G401 (cell line): ENCODE results near the gene SKI. TPM values are rescaled to one million over a fixed set of nuclear protein-coding genes. Genes with fewer than 3 reads are reported as not detected.
A peak's percentile ranks its signal among the peaks of the same experiment; 100 is the strongest.

Experiments used
- DNase-seq: peaks from one replicate; pipeline ENCODE4 v3.0.0-alpha.2; 2015; ENCODE audit warnings: low spot score
- in situ Hi-C: cut with HindIII; loops from 2 replicates; pipeline ENCODE4 v1.10.0; 2016; ENCODE audit warnings: low sequenced_read_pairs, mixed read lengths
- total RNA-seq: library from RNA; depleted of rRNA; stranded (reverse); fragments of >200 nt; shearing (Covaris generic); gene quantifications from 2 replicates; pipeline ENCODE4 v1.2.3, GENCODE V29; 2014; rRNA removed

The SKI gene
- total RNA-seq, result 5.8 and 15.2 TPM in 2 replicates

DNA sequence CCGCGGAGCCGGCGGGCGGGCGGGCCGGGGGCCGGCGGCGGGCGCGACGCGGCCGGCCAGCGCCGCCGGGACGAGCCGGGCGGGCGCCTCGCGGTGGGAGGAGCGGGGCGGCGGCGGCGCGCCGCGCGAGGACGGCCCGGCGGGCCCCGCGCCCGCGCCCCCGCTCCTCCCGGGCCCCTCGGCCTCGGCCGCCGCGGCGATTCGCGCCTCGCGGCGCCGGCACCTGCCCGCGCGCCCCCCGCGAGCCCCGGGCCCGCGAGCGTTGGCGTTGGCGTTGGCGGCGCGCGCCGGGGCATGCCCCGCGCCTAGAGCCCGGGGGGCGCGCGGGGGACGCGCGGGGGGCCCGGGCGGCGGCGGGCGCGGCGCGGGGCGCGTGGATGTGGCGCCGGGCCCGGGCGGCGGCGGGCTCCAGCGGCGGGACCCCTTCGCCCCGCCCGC is at the start of gene SKI:
Gene SKI (plus strand): TSS at position 163 of the 438 bp plus-strand sequence. CDS start 448 bp downstream, outside the sequence.
- in situ Hi-C loops, result no loop called here
- no peak for DNase-seq

DNA sequence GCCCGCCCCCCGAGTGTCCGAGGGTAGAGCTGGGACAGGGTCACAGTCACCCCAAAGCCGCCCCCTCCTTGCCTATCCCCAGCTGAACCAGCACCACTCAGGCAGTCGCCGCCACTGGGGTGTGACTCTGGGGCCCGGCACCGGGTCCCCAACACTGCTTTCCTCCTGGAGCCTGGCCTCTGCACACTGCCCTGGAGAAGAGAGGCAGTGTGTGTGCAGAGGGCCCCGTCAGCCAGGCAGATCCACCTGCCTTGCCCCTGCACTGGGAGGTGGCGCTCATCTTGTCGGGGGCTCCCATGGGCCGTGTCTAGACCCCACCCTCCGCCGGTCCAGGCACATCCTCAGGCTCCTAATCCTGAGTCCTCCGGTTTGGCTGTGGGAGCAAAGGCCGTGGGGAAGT is 49.2 kb upstream of the SKI start:
- DNase-seq, result no peak
- in situ Hi-C loops, result no loop called here

- in situ Hi-C loops, result no loop called here
- DNase-seq, result peak; percentile 61
These were observed 48.7 kb upstream of the SKI start for GRCh38 chr1:2179283-2180013.

GRCh38 chr1:2180297-2181245 is 47.5 kb upstream of the SKI start:
- no peak for DNase-seq
- in situ Hi-C loops, result no loop called here

DNA sequence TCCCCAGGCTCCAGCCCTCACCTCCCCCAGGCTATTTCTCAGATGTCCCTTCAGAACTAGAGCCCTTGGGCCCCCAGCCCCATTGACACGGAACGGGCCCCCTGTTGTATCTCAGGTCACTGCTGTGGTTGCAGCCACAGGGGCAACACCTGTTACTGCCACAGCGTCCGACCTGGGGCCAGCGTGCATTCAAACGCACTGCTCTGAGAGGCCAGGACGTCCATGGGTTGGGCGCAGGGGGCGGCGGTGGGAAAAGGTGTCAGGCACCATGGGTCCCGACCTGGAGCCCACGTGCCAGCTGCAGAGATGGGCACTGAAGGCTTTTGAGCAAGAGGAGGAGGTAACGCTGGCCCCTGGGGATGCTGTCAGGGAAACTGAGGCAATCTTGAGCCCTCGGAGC is 46.8 kb upstream of the SKI start:
- DNase-seq, result no peak
- in situ Hi-C loops, result no loop called here

GRCh38 chr1:2181752-2182151 is 46.4 kb upstream of the SKI start:
- in situ Hi-C loops, result no loop called here
- no peak for DNase-seq

- DNase-seq, result no peak
- in situ Hi-C loops, result no loop called here
These were observed 45.7 kb upstream of the SKI start for GRCh38 chr1:2182376-2182775.

- in situ Hi-C loops, result no loop called here
These were observed 44.2 kb upstream of the SKI start for GRCh38 chr1:2183937-2184334.

GRCh38 chr1:2184531-2184930 is 43.6 kb upstream of the SKI start:
- DNase-seq, result no peak
- in situ Hi-C loops, result no loop called here

More at GRCh38 chr1:2183937-2184334, 44.2 kb upstream of the SKI start:
- DNase-seq, result peak; percentile 92

DNA sequence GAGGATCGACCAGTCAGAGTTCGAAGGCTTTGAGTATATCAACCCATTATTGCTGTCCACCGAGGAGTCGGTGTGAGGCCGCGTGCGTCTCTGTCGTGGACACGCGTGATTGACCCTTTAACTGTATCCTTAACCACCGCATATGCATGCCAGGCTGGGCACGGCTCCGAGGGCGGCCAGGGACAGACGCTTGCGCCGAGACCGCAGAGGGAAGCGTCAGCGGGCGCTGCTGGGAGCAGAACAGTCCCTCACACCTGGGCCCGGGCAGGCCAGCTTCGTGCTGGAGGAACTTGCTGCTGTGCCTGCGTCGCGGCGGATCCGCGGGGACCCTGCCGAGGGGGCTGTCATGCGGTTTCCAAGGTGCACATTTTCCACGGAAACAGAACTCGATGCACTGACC is 43.2 kb upstream of the SKI start:
- in situ Hi-C loops, result no loop called here
- no peak for DNase-seq

DNA sequence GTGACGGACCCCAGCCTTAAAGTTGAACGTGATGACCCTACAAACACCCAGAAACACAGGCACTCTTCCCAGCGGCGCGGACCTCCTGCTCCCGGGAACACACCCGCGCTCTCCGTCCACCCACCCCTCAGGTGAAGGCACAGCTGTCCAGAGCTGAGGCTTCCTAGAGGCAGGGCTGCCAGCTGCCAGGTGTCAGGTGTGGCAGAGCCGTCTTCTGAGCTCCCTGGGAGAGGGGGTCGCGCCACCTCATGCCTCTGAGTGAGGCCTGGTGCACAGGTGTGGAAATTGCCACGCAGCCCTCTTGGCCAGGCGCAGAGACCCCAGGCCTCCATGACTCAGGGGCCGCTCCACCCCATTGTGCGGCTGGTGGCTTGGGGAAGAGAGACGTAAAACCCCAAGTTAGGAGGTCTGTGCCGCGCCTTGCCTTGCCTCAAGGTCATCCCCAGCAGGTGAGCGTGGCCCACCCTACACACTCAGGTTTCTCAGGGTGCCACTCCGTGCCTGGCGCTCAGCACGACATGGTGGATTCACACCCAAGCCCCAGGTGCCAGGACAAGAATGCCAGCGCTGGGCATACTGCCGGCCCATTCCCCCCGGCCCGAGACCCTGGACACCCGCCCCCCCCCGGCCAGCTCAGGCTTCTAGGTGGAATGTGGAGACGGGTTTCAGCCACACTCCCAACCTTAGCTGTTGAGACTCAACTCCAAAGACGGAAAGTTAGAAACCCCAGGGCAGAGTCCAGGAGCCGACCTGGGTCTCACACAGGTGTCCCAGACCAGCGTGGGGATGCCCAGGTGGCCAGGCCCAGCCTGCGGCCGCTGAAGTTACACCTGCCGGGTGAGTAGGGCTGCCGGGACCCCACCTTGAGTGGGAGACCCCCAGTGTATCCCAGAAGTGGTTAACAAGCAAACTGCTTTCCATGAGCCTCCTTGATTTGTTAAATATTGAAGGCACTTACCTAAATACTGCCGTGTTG is 42.0 kb upstream of the SKI start:
- in situ Hi-C loops, result no loop called here
- no peak for DNase-seq

GRCh38 chr1:2186901-2187300 is 41.2 kb upstream of the SKI start:
- DNase-seq, result no peak
- in situ Hi-C loops, result no loop called here

- no peak for DNase-seq
- in situ Hi-C loops, result no loop called here
These were observed 40.5 kb upstream of the SKI start for GRCh38 chr1:2187619-2188018.

GRCh38 chr1:2188336-2188735 is 39.8 kb upstream of the SKI start:
- no peak for DNase-seq
- in situ Hi-C loops, result no loop called here

- peak; percentile 99 for DNase-seq
- in situ Hi-C loops, result no loop called here
These were observed 38.4 kb upstream of the SKI start for GRCh38 chr1:2189459-2190425.

DNA sequence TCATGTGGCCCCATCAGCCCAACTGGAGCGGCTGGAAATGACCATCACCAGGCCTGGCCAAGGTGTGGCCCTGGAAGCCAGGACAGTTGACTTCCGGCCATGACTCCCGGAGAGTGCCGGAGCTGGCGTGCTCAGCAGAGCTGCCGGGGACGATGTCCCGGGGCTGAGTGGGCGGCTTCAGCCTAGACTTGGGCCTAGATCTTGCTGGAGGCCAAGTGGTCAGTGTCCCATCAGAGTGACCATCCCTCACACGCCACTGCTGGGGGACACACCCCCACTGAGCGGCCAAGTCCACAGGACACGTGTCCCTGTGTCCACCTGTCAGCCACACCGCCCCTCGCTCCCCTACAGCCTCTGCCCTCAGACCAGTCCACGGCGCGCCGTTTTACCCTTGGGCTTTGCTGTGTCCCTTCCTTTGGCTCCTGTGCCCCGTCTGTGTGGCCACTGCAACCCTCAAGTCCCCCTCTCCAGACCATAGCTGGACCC is 37.6 kb upstream of the SKI start:
- no peak for DNase-seq
- in situ Hi-C loops, result no loop called here

GRCh38 chr1:2192031-2192995 is 35.8 kb upstream of the SKI start:
- no peak for DNase-seq
- in situ Hi-C loops, result no loop called here
